ENCODE measurements around the gene HCRTR1. TPM values are rescaled to one million over a fixed set of nuclear protein-coding genes. Genes with fewer than 3 reads are reported as not detected.

HCRTR1 gene
- total RNA-seq, 6 donors from 2014 or later, result 2.1 TPM; not detected in 5

- ATAC-seq (ENCODE audit: low FRiP score in 2 of 2) (no peak), DNase-seq (no peak)
- H3K4me1 ChIP-seq, result peaks cover 16 to 31% (median 22%) of the 10 kb centered on the region in 4 donors
- no peak for TF ChIP-seq EP300 (IDR thresholded peaks at IDR 0.05)
- no peak for TF ChIP-seq POLR2A (IDR thresholded peaks at IDR 0.05)
- TF ChIP-seq, protein P1, sequence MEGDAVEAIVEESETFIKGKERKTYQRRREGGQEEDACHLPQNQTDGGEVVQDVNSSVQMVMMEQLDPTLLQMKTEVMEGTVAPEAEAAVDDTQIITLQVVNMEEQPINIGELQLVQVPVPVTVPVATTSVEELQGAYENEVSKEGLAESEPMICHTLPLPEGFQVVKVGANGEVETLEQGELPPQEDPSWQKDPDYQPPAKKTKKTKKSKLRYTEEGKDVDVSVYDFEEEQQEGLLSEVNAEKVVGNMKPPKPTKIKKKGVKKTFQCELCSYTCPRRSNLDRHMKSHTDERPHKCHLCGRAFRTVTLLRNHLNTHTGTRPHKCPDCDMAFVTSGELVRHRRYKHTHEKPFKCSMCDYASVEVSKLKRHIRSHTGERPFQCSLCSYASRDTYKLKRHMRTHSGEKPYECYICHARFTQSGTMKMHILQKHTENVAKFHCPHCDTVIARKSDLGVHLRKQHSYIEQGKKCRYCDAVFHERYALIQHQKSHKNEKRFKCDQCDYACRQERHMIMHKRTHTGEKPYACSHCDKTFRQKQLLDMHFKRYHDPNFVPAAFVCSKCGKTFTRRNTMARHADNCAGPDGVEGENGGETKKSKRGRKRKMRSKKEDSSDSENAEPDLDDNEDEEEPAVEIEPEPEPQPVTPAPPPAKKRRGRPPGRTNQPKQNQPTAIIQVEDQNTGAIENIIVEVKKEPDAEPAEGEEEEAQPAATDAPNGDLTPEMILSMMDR (IDR thresholded peaks at IDR 0.05), result no peak
- TF ChIP-seq POLR2AphosphoS5 (IDR thresholded peaks at IDR 0.05), result no peak
- no peaks in the 10 kb centered on the region for H3K27me3 ChIP-seq
- H3K36me3 ChIP-seq, result no peaks in the 10 kb centered on the region
- WGBS, 2 donors, result 72 to 79% methylated on average over 6 to 10 of the region's 11 CpGs
- H3K9me3 ChIP-seq, result no peaks in the 10 kb centered on the region
- no peak overlapping the region for H3K27ac ChIP-seq
- H3K4me3 ChIP-seq, result no peak overlapping the region
Measured at GRCh38 chr1:31668303-31668883, 50.9 kb downstream of the HCRTR1 start.

- Histone ChIP-seq H3K36me3 (no peaks in the 10 kb centered on the region), H3K27ac (peak overlapping the region; percentile 20 to 70 (median 54)), H3K9me3 (no peaks in the 10 kb centered on the region), H3K4me3 (peak overlapping the region in 1 of 4 donors; percentile 31), H3K27me3 (no peaks in the 10 kb centered on the region), H3K4me1 (peaks cover 16 to 31% (median 22%) of the 10 kb centered on the region in 4 donors)
- DNase-seq (no peak), ATAC-seq (ENCODE audit: low FRiP score in 2 of 2) (no peak)
- TF ChIP-seq POLR2A (IDR thresholded peaks at IDR 0.05), result no peak
- no peak for TF ChIP-seq POLR2AphosphoS5 (IDR thresholded peaks at IDR 0.05)
- no peak for TF ChIP-seq EP300 (IDR thresholded peaks at IDR 0.05)
- TF ChIP-seq, protein P1 (IDR thresholded peaks at IDR 0.05), result no peak
- WGBS, 2 donors, result 46 to 56% methylated on average over 7 of the region's 7 CpGs
Measured at GRCh38 chr1:31669433-31669785, 51.9 kb downstream of the HCRTR1 start.

DNA sequence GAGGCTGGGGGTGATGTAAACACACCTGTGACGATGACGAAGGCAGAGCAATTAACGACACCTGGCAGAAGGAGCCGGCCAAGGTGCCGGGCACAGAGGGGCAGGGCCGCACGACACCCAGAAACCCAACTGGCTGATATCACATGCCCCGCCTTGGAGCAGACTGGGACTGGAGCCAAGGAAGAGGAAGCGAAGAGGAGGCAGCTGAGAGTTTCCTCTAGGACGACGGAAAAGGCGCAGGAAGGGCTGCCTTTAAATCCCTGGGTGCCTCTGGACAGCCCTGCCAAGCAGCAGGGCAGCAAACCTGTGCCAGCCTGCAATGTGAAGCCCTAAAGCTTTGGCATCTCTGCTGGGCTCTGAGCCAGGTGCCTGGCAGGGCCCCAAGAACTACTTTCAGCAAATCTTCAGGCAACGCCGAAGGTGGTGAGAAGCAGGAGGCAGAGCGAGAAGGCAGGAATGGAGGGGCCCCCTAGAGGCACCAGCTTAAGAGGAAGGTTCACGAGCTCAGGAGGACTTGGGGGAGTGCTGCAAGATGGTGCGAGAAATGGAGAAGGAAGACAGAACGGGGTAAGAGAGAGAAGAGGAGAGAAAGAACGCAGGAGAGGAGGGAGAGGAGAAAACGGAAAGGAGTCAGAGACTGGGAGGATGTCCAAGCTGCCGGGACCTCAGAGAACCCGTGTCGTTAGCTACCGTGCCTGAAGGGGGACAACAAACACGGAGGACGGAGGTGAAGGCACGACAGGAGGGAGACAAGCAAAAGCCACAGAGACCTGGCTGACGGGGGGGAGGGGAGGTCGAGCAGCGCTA, 52.5 kb downstream of the HCRTR1 start:
- peak in 1 of 2 donors; percentile 25 for TF ChIP-seq POLR2AphosphoS5 (IDR thresholded peaks at IDR 0.05)
- TF ChIP-seq POLR2A (IDR thresholded peaks at IDR 0.05), result peak in 1 of 4 donors; percentile 32
- TF ChIP-seq, protein P1 (IDR thresholded peaks at IDR 0.05), result peak in 2 of 6 experiments; percentile 21 to 23
- TF ChIP-seq EP300 (IDR thresholded peaks at IDR 0.05), result no peak
- Histone ChIP-seq H3K27ac (peak overlapping the region; percentile 20 to 70 (median 54)), H3K9me3 (no peaks in the 10 kb centered on the region), H3K36me3 (no peaks in the 10 kb centered on the region), H3K27me3 (no peaks in the 10 kb centered on the region), H3K4me3 (peak overlapping the region in 3 of 4 donors; percentile 15 to 31 (median 26)), H3K4me1 (peaks cover 16 to 31% (median 22%) of the 10 kb centered on the region in 4 donors)
- ATAC-seq (ENCODE audit: low FRiP score in 2 of 2), result peak; percentile 29 to 41
- WGBS, 2 donors, result 4 to 9% methylated on average over 30 of the region's 30 CpGs
- DNase-seq, result peak; percentile 70 to 76

- H3K27ac ChIP-seq, result peak overlapping the region; percentile 20 to 70 (median 54)
- DNase-seq (no peak), ATAC-seq (ENCODE audit: low FRiP score in 2 of 2) (no peak)
- 29 to 49% methylated on average over 5 to 6 of the region's 6 CpGs for WGBS, 2 donors
- H3K9me3 ChIP-seq, result no peaks in the 10 kb centered on the region
- H3K4me1 ChIP-seq, result peaks cover 16 to 31% (median 22%) of the 10 kb centered on the region in 4 donors
- peak overlapping the region in 3 of 4 donors; percentile 15 to 31 (median 26) for H3K4me3 ChIP-seq
- TF ChIP-seq POLR2A (IDR thresholded peaks at IDR 0.05) (no peak), POLR2AphosphoS5 (IDR thresholded peaks at IDR 0.05) (no peak), EP300 (IDR thresholded peaks at IDR 0.05) (no peak)
- TF ChIP-seq, protein P1 (IDR thresholded peaks at IDR 0.05), result no peak
- H3K36me3 ChIP-seq, result no peaks in the 10 kb centered on the region
- H3K27me3 ChIP-seq, result no peaks in the 10 kb centered on the region
Measured at GRCh38 chr1:31670593-31670964, 53.1 kb downstream of the HCRTR1 start.

All from upper lobe of left lung (tissue), 6 donors.